RWPE2 (cell line): ENCODE results near the gene MTRF1.

Source experiments
- ATAC-seq: fragments of 200-7000 bp; cut with Tn5 transposase; 3 replicates; pipeline ENCODE4 v1.9.1; 2021; ENCODE audit warnings: low read depth
- DNase-seq: peaks from one replicate; pipeline ENCODE4 v3.0.0-alpha.2; 2020; ENCODE audit warnings: low spot score
- H3K27ac ChIP-seq: fragments of 450-650 bp; 2 replicates; pipeline ENCODE4 v1.5.1; 2017; ENCODE audit warnings: mild to moderate bottlenecking; ENCODE audit not compliant: poor library complexity, severe bottlenecking
- H3K27me3 ChIP-seq: fragments of 250-450 bp; sonication (Bioruptor Pico); 2 replicates; pipeline ENCODE4 v1.5.1; 2021; ENCODE audit warnings: mild to moderate bottlenecking, moderate library complexity; ENCODE audit not compliant: insufficient read depth, poor library complexity, severe bottlenecking
- H3K36me3 ChIP-seq: fragments of 250-450 bp; sonication (Bioruptor Pico); 2 replicates; pipeline ENCODE4 v1.5.1; 2020; ENCODE audit warnings: low read depth, mild to moderate bottlenecking, moderate library complexity
- H3K4me1 ChIP-seq: fragments of 250-450 bp; sonication (Bioruptor Pico); 2 replicates; pipeline ENCODE4 v1.5.1; 2021; ENCODE audit warnings: mild to moderate bottlenecking, moderate library complexity; ENCODE audit not compliant: insufficient read depth, poor library complexity, severe bottlenecking
- H3K4me3 ChIP-seq: fragments of 250-450 bp; sonication (Bioruptor Pico); 2 replicates; pipeline ENCODE4 v1.5.1; 2021; ENCODE audit warnings: mild to moderate bottlenecking, moderate library complexity; ENCODE audit not compliant: severe bottlenecking
- H3K9me3 ChIP-seq: fragments of 250-450 bp; sonication (Bioruptor Pico); 2 replicates; pipeline ENCODE4 v1.5.1; 2021; ENCODE audit warnings: mild to moderate bottlenecking, moderate library complexity; ENCODE audit not compliant: severe bottlenecking
- CTCF ChIP-seq: fragments of 450-650 bp; IDR thresholded peaks from one replicate; pipeline ENCODE4 v1.5.1; 2017; ENCODE audit warnings: mild to moderate bottlenecking, moderate library complexity; ENCODE audit not compliant: poor library complexity, severe bottlenecking

Gene MTRF1

GRCh38 chr13:41206467-41206866 lies 56.9 kb downstream of the MTRF1 start:
- DNase-seq (no peak), ATAC-seq (no peak)
- peaks cover 2% of the 10 kb centered on the region for H3K9me3 ChIP-seq
- no peaks in the 10 kb centered on the region for H3K36me3 ChIP-seq
- H3K27me3 ChIP-seq = no peaks in the 10 kb centered on the region
- H3K4me3 ChIP-seq = no peak overlapping the region
- TF ChIP-seq CTCF = no peak
- H3K4me1 ChIP-seq = no peaks in the 10 kb centered on the region
- no peak overlapping the region for H3K27ac ChIP-seq

GRCh38 chr13:41203810-41204209 lies 59.6 kb downstream of the MTRF1 start:
- Histone ChIP-seq H3K27ac (no peak overlapping the region), H3K9me3 (peaks cover 2% of the 10 kb centered on the region), H3K27me3 (no peaks in the 10 kb centered on the region), H3K36me3 (no peaks in the 10 kb centered on the region), H3K4me3 (no peak overlapping the region), H3K4me1 (no peaks in the 10 kb centered on the region)
- ATAC-seq = no peak
- no peak for TF ChIP-seq CTCF
- DNase-seq = no peak

- no peak for TF ChIP-seq CTCF
- peaks cover 8% of the 10 kb centered on the region for H3K4me1 ChIP-seq
- no peak for ATAC-seq
- H3K9me3 ChIP-seq = no peaks in the 10 kb centered on the region
- H3K4me3 ChIP-seq = no peak overlapping the region
- DNase-seq = no peak
- no peak overlapping the region for H3K27ac ChIP-seq
- H3K27me3 ChIP-seq = no peaks in the 10 kb centered on the region
- H3K36me3 ChIP-seq = no peaks in the 10 kb centered on the region
Measured at GRCh38 chr13:41200126-41200525, 63.2 kb downstream of the MTRF1 start.

GRCh38 chr13:41199526-41199925 lies 63.9 kb downstream of the MTRF1 start:
- no peak for ATAC-seq

GRCh38 chr13:41199079-41199478 lies 64.3 kb downstream of the MTRF1 start:
- ATAC-seq (no peak), DNase-seq (no peak)
- H3K4me3 ChIP-seq = no peak overlapping the region
- no peaks in the 10 kb centered on the region for H3K36me3 ChIP-seq
- no peak for TF ChIP-seq CTCF
- H3K27me3 ChIP-seq = no peaks in the 10 kb centered on the region
- no peaks in the 10 kb centered on the region for H3K9me3 ChIP-seq
- peaks cover 13% of the 10 kb centered on the region for H3K4me1 ChIP-seq
- no peak overlapping the region for H3K27ac ChIP-seq

More at GRCh38 chr13:41199526-41199925, 63.9 kb downstream of the MTRF1 start:
- no peaks in the 10 kb centered on the region for H3K36me3 ChIP-seq
- H3K4me1 ChIP-seq = peaks cover 13% of the 10 kb centered on the region
- no peak overlapping the region for H3K27ac ChIP-seq
- TF ChIP-seq CTCF = no peak
- no peaks in the 10 kb centered on the region for H3K9me3 ChIP-seq
- H3K4me3 ChIP-seq = no peak overlapping the region
- DNase-seq = no peak
- no peaks in the 10 kb centered on the region for H3K27me3 ChIP-seq
